HG02943 (cell line): ENCODE results near the gene KRTCAP3.

Source experiments
- ATAC-seq: cut with Tn5 transposase; IDR thresholded peaks from one replicate; pipeline ENCODE4 v1.9.1; 2021; ENCODE audit warnings: mild to moderate bottlenecking, low read depth, moderate library complexity; ENCODE audit not compliant: unreplicated experiment

Gene KRTCAP3

GRCh38 chr2:27435628-27436027 is 6.6 kb upstream of the KRTCAP3 start:
- ATAC-seq = no peak

- ATAC-seq = no peak
These were observed 805 bp upstream of the KRTCAP3 start for GRCh38 chr2:27441226-27441926.

- no peak for ATAC-seq
These were observed 720 bp downstream of the KRTCAP3 start for GRCh38 chr2:27442920-27443282.

- ATAC-seq = no peak
These were observed 3.0 kb downstream of the KRTCAP3 start for GRCh38 chr2:27445155-27445554.

- ATAC-seq = no peak
These were observed 3.4 kb downstream of the KRTCAP3 start for GRCh38 chr2:27445615-27446014.

- no peak for ATAC-seq
These were observed 3.9 kb downstream of the KRTCAP3 start for GRCh38 chr2:27446057-27446456.

GRCh38 chr2:27448381-27448780 is 6.2 kb downstream of the KRTCAP3 start:
- ATAC-seq = no peak

- no peak for ATAC-seq
These were observed 8.9 kb downstream of the KRTCAP3 start for GRCh38 chr2:27451095-27451494.

- ATAC-seq = no peak
These were observed 11.8 kb downstream of the KRTCAP3 start for GRCh38 chr2:27453968-27454367.

GRCh38 chr2:27461118-27461517 is 18.9 kb downstream of the KRTCAP3 start:
- no peak for ATAC-seq

- ATAC-seq = no peak
These were observed 22.3 kb downstream of the KRTCAP3 start for GRCh38 chr2:27464443-27464842.

- ATAC-seq = no peak
These were observed 29.8 kb downstream of the KRTCAP3 start for GRCh38 chr2:27471961-27472360.

- no peak for ATAC-seq
These were observed 43.3 kb downstream of the KRTCAP3 start for GRCh38 chr2:27485496-27485895.

GRCh38 chr2:27489118-27489497 is 46.9 kb downstream of the KRTCAP3 start:
- ATAC-seq = no peak

- peak; percentile 88 for ATAC-seq
These were observed 47.6 kb downstream of the KRTCAP3 start, which contains the start of gene IFT172 for GRCh38 chr2:27489498-27490397. Gene IFT172, minus strand, starts transcription at chr2:27489743. Its CDS starts 90 bp downstream, at chr2:27489653.

- no peak for ATAC-seq
These were observed 50.4 kb downstream of the KRTCAP3 start for GRCh38 chr2:27492557-27492956.

- ATAC-seq = no peak
These were observed 51.7 kb downstream of the KRTCAP3 start for GRCh38 chr2:27493948-27494283.
